ENCODE measurements around the gene ACTN1.
A peak's percentile ranks its signal among the peaks of the same experiment; 100 is the strongest.

ACTN1 gene

DNA sequence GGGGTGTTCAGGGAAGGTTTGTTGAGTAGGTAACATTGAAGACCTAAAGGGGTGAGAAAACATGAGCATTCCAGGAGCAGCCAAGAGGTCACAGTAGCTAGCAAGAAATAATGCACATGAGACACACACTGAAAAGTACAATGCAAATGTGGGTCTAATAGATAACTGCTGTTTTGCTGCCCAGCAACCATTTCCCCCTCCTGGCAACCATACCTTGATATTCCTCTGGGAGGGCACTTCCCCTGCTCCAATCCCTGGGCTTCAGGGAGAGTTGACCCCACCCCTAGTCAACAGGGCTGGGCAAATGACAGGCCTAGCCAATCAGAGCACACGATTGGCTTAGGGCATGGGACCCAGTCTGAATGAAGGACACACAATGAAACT is 8.5 kb upstream of the ACTN1 start:
- H3K4me2 ChIP-seq: 0 out of 2 replicates have a peak overlapping the region, but pooled peaks have one; percentile 24
- no peaks in the 10 kb centered on the region for H4K20me1 ChIP-seq
- H3K27me3 ChIP-seq: no peaks in the 10 kb centered on the region
- TF ChIP-seq Cebpa-rat (IDR thresholded peaks at IDR 0.05): no peak
- H3K4me1 ChIP-seq: peaks cover 9% of the 10 kb centered on the region; the same call in 1 of the 2 replicates
- H3K27ac ChIP-seq: no peak overlapping the region
- H3K4me3 ChIP-seq: no peak overlapping the region
- no peak overlapping the region for H3K9ac ChIP-seq
- H3K36me3 ChIP-seq: no peaks in the 10 kb centered on the region
- no peaks in the 10 kb centered on the region for H3K9me3 ChIP-seq

DNA sequence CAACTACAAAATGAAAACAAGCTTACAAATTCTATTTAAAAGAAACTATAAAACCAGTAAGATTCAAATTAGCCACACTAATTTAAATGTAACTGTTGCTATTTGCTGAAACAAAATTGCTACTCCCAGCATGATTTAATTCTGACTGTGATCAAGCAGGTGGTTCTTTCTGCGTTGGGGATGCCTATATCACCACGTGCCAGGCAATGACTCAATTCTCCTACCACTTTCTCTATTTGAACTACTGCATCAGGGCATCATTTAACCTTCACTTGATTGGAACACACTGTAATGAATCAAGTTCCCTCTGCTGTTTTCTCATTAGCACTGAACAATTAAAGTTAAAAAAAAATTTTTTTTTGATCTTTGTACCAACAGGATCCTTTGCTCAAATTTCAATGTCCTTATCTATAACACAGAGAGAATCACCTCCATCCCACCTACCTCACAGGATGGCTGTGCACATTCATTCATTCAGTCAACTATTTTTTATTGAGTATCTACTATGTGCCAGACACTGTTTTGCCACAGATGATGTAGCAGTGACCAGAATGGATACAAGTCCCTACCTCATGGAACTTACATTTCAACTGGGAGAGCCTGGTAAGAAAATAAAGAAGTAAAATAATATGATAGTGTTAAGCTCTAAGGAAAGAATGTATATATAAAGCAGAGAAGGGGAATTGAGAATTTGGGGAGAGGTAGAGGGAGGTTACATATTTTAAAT is 8.0 kb upstream of the ACTN1 start:
- peaks cover 9% of the 10 kb centered on the region; the same call in 1 of the 2 replicates for H3K4me1 ChIP-seq
- H3K36me3 ChIP-seq: no peaks in the 10 kb centered on the region
- no peaks in the 10 kb centered on the region for H3K9me3 ChIP-seq
- TF ChIP-seq Cebpa-rat (IDR thresholded peaks at IDR 0.05): no peak
- no peak overlapping the region for H3K9ac ChIP-seq
- H3K27me3 ChIP-seq: no peaks in the 10 kb centered on the region
- no peak overlapping the region for H3K4me3 ChIP-seq
- H3K4me2 ChIP-seq: no peak overlapping the region
- no peaks in the 10 kb centered on the region for H4K20me1 ChIP-seq
- H3K27ac ChIP-seq: no peak overlapping the region

DNA sequence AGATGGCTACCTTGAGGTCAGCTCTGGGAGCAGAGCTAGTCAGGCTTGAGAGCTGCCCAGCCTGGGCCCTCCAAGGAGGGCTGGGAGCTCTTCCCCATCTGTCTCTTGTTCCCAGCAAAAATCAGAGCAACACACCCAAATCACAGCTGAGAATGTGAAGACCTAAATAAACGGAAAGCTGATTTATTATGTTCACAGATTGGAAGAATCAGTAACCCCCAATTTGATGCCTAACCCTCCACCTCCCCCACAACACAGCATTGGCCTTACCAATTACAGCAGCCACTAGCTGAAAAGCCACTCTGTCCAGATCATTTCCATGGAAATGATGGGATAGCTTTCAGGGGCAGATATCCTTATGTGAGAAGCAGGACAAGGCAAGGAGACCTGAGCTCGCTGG is 7.1 kb upstream of the ACTN1 start:
- Histone ChIP-seq H4K20me1 (no peaks in the 10 kb centered on the region), H3K4me2 (no peak overlapping the region), H3K36me3 (no peaks in the 10 kb centered on the region), H3K9ac (no peak overlapping the region), H3K9me3 (no peaks in the 10 kb centered on the region), H3K27ac (no peak overlapping the region), H3K4me3 (no peak overlapping the region), H3K27me3 (no peaks in the 10 kb centered on the region), H3K4me1 (peaks cover 9% of the 10 kb centered on the region; the same call in 1 of the 2 replicates)
- TF ChIP-seq Cebpa-rat (IDR thresholded peaks at IDR 0.05): no peak

DNA sequence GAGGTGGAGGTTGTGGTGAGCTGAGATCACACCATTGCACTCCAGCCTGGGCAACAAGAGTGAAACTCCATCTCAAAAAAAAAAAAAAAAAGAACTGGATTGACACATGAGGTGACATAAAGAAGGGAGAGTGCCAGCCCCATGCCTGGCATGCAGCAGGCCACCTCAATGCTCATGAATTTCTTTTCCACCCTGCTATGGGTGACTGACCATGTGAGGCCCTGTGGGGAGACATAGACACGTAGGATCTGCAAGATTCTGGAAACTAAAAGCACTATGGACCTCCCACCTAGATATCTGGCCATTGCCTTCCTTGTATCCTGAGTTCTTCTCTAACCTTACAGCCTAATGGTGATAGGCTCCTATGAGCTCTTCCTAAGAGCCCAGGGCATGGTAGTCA is 5.6 kb upstream of the ACTN1 start:
- peaks cover 7% of the 10 kb centered on the region; the same call in 1 of the 2 replicates for H4K20me1 ChIP-seq
- H3K9me3 ChIP-seq: no peaks in the 10 kb centered on the region
- peaks cover 13% of the 10 kb centered on the region for H3K27me3 ChIP-seq
- H3K9ac ChIP-seq: no peak overlapping the region
- no peak overlapping the region for H3K27ac ChIP-seq
- H3K36me3 ChIP-seq: no peaks in the 10 kb centered on the region
- TF ChIP-seq Cebpa-rat (IDR thresholded peaks at IDR 0.05): no peak
- no peak overlapping the region for H3K4me2 ChIP-seq
- no peak overlapping the region for H3K4me3 ChIP-seq
- H3K4me1 ChIP-seq: peaks cover 17% of the 10 kb centered on the region

DNA sequence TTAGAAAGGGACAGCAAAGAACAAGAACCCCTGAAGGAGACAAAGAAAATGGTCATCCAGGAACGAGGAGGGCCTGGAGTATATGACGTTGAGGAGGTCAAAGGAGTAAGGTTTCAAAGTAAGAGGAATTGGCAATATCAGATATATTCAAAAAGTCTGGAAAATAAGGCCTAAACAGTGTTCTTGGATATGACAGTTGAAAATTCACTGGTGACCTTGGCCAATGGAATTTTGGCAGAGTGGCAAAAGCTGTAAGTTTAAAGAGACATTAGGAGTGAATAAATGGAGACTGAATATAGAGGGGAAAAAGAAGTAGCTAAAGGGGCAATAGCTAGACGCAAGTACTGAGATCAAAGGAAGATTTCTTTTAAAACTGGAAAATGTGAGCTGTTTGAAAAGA is 4.1 kb upstream of the ACTN1 start:
- Histone ChIP-seq H3K9me3 (no peaks in the 10 kb centered on the region), H3K4me2 (no peak overlapping the region), H3K4me1 (peaks cover 15% of the 10 kb centered on the region), H3K36me3 (no peaks in the 10 kb centered on the region), H3K4me3 (no peak overlapping the region), H3K27ac (no peak overlapping the region), H3K9ac (no peak overlapping the region), H4K20me1 (peaks cover 7% of the 10 kb centered on the region; the same call in 1 of the 2 replicates), H3K27me3 (peaks cover 17% of the 10 kb centered on the region)
- TF ChIP-seq Cebpa-rat (IDR thresholded peaks at IDR 0.05): no peak

DNA sequence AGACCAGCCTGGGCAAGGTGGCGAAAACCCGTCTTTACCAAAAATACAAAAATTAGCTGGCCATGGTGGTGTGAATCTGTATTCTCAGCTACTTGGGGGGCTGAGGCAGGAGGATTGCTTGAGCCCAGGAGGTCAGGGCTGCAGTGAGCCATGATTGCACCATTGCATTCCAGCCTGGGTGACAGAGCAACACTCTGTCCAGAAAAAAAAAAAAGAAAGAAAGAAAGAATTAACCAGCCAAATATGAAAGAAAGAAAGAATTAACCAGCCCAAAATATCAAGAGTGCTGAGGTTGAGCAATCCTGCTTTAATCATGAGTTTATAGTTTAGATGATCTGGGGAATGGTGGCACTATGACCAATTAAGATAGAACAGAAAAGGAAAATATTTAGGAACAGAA is 3.5 kb upstream of the ACTN1 start:
- no peaks in the 10 kb centered on the region for H3K36me3 ChIP-seq
- TF ChIP-seq Cebpa-rat (IDR thresholded peaks at IDR 0.05): no peak
- no peaks in the 10 kb centered on the region for H3K9me3 ChIP-seq
- peaks cover 17% of the 10 kb centered on the region for H3K27me3 ChIP-seq
- H3K4me2 ChIP-seq: no peak overlapping the region
- peaks cover 9% of the 10 kb centered on the region for H3K4me1 ChIP-seq
- H3K27ac ChIP-seq: no peak overlapping the region
- H4K20me1 ChIP-seq: peaks cover 7% of the 10 kb centered on the region; the same call in 1 of the 2 replicates
- H3K4me3 ChIP-seq: no peak overlapping the region
- no peak overlapping the region for H3K9ac ChIP-seq

DNA sequence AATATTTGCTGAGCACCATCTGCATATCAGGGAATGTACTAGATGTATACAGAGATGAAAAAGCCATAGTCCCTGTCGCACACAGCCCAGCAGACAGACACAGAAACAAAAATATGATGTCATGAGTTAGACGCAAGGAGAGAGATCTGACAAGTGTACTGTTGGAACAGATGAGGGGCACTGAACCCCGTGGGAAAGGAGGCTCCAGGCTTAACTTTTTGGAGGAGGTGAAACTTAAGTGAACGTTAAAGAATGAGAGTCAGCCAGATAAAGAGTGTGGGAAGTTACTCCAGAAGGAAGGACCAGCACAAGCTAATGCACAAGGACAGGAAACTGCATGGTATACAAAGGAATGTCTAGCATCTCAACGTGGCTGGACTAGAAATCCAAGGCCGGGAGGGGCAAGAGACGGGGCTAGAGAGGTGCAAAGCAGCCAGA is 2.5 kb upstream of the ACTN1 start:
- H3K27ac ChIP-seq: no peak overlapping the region
- H3K4me2 ChIP-seq: no peak overlapping the region
- peaks cover 16% of the 10 kb centered on the region for H4K20me1 ChIP-seq
- peaks cover 17% of the 10 kb centered on the region for H3K27me3 ChIP-seq
- no peak overlapping the region for H3K4me3 ChIP-seq
- no peak overlapping the region for H3K9ac ChIP-seq
- no peak for TF ChIP-seq Cebpa-rat (IDR thresholded peaks at IDR 0.05)
- H3K4me1 ChIP-seq: peaks cover 18% of the 10 kb centered on the region
- H3K9me3 ChIP-seq: no peaks in the 10 kb centered on the region
- no peaks in the 10 kb centered on the region for H3K36me3 ChIP-seq

DNA sequence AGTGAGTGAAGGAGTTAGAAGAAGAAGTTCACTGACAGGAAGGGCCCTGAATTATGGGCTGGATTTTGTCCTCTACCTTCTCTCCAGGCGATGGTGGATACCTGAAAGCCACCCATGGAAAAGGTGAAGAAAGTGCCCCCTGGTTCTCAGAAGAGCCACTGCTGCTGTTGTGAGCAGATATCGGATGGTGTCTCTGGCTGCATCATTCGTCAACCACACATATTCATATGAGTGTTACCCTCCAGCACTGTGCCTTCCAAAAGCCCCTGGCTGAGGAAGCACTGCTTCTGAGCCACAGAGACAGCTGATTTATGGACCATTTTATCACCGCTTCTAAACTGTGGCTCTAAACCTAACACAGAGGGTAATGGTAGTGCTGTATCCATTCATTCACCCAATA is 2.0 kb upstream of the ACTN1 start:
- Histone ChIP-seq H3K4me2 (no peak overlapping the region), H3K9me3 (no peaks in the 10 kb centered on the region), H3K36me3 (no peaks in the 10 kb centered on the region), H3K27ac (no peak overlapping the region), H3K9ac (no peak overlapping the region), H3K4me1 (peaks cover 22% of the 10 kb centered on the region), H3K4me3 (no peak overlapping the region), H4K20me1 (peaks cover 20% of the 10 kb centered on the region), H3K27me3 (peaks cover 17% of the 10 kb centered on the region)
- no peak for TF ChIP-seq Cebpa-rat (IDR thresholded peaks at IDR 0.05)

DNA sequence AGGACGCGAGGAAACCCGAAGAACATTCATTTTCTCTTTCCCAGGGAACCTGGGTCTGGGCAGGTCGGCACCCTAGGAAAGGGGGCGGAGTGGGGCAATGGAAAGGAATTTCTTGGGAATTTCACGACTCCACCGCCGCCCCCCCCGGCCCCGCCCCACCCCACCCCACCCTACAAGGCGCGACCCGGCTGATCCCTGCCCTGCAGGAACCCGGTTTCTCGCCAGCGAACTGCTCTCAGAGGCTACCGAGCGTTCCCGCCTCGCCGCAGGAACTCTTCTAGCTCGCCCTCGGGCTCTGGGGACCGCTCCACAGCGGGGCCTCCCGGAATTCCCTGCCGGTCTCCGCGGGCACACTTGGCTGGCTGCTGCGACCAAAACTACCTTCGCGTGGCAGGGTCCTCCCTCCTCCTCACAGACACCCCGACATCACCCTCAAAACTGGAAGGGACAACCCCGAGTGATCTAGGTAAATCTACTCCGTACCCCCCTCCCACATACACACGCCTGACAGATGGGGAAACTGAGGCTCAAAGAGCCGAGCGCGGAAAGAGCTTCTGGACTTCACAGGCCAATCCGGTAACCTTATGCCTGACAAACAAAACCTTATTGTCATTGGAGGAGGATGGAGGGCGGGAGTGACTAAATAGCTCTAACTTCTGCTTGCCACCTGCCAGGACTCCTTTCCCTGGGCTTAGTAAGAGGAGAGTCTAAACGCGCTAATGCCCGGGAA is 785 bp upstream of the ACTN1 start:
- Histone ChIP-seq H3K9me3 (no peaks in the 10 kb centered on the region), H3K27ac (no peak overlapping the region), H3K4me1 (peaks cover 31% of the 10 kb centered on the region), H3K27me3 (peaks cover 17% of the 10 kb centered on the region), H3K4me2 (peak overlapping the region; percentile 95), H4K20me1 (peaks cover 32% of the 10 kb centered on the region), H3K36me3 (peaks cover 5% of the 10 kb centered on the region), H3K4me3 (peak overlapping the region; percentile 97), H3K9ac (peak overlapping the region; percentile 85; the same call in 1 of the 2 replicates)
- no peak for TF ChIP-seq Cebpa-rat (IDR thresholded peaks at IDR 0.05)
